ENCODE measurements around the gene MRPL34.

Gene MRPL34

GRCh38 chr19:17347361-17347760, 41.7 kb downstream of the MRPL34 start:
- DNase-seq: no peak

- no peak for DNase-seq
Observed at GRCh38 chr19:17347877-17348276, 42.2 kb downstream of the MRPL34 start.

GRCh38 chr19:17348700-17349099, 43.0 kb downstream of the MRPL34 start:
- no peak for DNase-seq

GRCh38 chr19:17351815-17352435, 46.3 kb downstream of the MRPL34 start:
- DNase-seq: no peak

- DNase-seq: no peak
Observed at GRCh38 chr19:17352608-17353280, 47.1 kb downstream of the MRPL34 start.

- DNase-seq: no peak
Observed at GRCh38 chr19:17353386-17353785, 47.7 kb downstream of the MRPL34 start.
